Measurements from ENCODE around the gene ARMC10.
"Not testable (repeated sequence)": the region's sequence is repeated elsewhere in the genome, so short reads cannot be mapped to it uniquely, and the experiment has no call there.

Gene ARMC10

GRCh38 chr7:103074519-103075336, at the start of gene ARMC10, which contains the start of gene FBXL13:
Gene ARMC10 (plus strand): TSS chr7:103075140. CDS start chr7:103075273, 133 bp downstream.
Gene FBXL13 (minus strand): TSS chr7:103074796.
- DNase-seq = peak; percentile 81 to 95

GRCh38 chr7:103025341-103025740, 49.6 kb upstream of the ARMC10 start:
- no peak for DNase-seq

- DNase-seq = no peak
These were observed 43.9 kb upstream of the ARMC10 start for GRCh38 chr7:103031024-103031423.

GRCh38 chr7:103031781-103032180, 43.2 kb upstream of the ARMC10 start:
- DNase-seq = no peak

GRCh38 chr7:103034318-103034717, 40.6 kb upstream of the ARMC10 start:
- not testable (repeated sequence) for DNase-seq

GRCh38 chr7:103037476-103037822, 37.5 kb upstream of the ARMC10 start:
- DNase-seq = no peak

GRCh38 chr7:103037823-103038739, 36.9 kb upstream of the ARMC10 start:
- DNase-seq = not testable (repeated sequence)

GRCh38 chr7:103041815-103042214, 33.1 kb upstream of the ARMC10 start:
- not testable (repeated sequence) for DNase-seq

- no peak for DNase-seq
These were observed 26.1 kb upstream of the ARMC10 start for GRCh38 chr7:103048833-103049232.

GRCh38 chr7:103051519-103051918, 23.4 kb upstream of the ARMC10 start:
- no peak for DNase-seq

GRCh38 chr7:103056006-103056405, 18.9 kb upstream of the ARMC10 start:
- not testable (repeated sequence) for DNase-seq

- no peak for DNase-seq
These were observed 16.8 kb upstream of the ARMC10 start for GRCh38 chr7:103058122-103058521.

- peak; percentile 40 to 57 for DNase-seq
These were observed 15.5 kb upstream of the ARMC10 start for GRCh38 chr7:103059471-103059870.

GRCh38 chr7:103063895-103064294, 11.0 kb upstream of the ARMC10 start:
- DNase-seq = no peak

GRCh38 chr7:103065667-103066066, 9.3 kb upstream of the ARMC10 start:
- peak; percentile 16 to 41 for DNase-seq

- no peak for DNase-seq
These were observed 6.2 kb upstream of the ARMC10 start for GRCh38 chr7:103068414-103069403.

GRCh38 chr7:103071000-103071399, 3.9 kb upstream of the ARMC10 start:
- DNase-seq = no peak

- no peak for DNase-seq
These were observed 886 bp upstream of the ARMC10 start for GRCh38 chr7:103073989-103074518.

GRCh38 chr7:103075337-103075918, 488 bp downstream of the ARMC10 start:
- peak; percentile 50 to 64 for DNase-seq

- DNase-seq = peak; percentile 35 to 41
These were observed 1.8 kb downstream of the ARMC10 start for GRCh38 chr7:103076764-103077163.

GRCh38 chr7:103077318-103077717, 2.4 kb downstream of the ARMC10 start:
- DNase-seq = no peak

- DNase-seq = peak; percentile 33 to 49
These were observed 3.3 kb downstream of the ARMC10 start for GRCh38 chr7:103078226-103078625.

All from inflammatory macrophage treated with lipopolysaccharide for 1 hour (primary cell).